Neural cell (in vitro differentiated cells): ENCODE results near the gene PDLIM3.

Experiments used
- EP300 ChIP-seq: fragments of 450-650 bp; conservative IDR thresholded peaks from 2 replicates; pipeline ENCODE4 v1.6.1; 2014; ENCODE audit warnings: antibody characterized with exemption, mild to moderate bottlenecking, moderate library complexity; ENCODE audit not compliant: poor library complexity, severe bottlenecking
- EZH2 ChIP-seq: fragments of 200-600, 300-800 bp; shearing (Covaris generic), sonication (generic); IDR thresholded peaks from 2 replicates; pipeline ENCODE4 v1.6.1; 2014; ENCODE audit warnings: antibody characterized with exemption, low read length, borderline replicate concordance, mild to moderate bottlenecking; ENCODE audit not compliant: insufficient read depth, poor library complexity, severe bottlenecking
- POLR2AphosphoS5 ChIP-seq: IDR thresholded peaks from 2 replicates; pipeline ENCODE4 v1.6.1; 2012
- TAF1 ChIP-seq: IDR thresholded peaks from 2 replicates; pipeline ENCODE4 v1.6.1; 2012; ENCODE audit warnings: low read depth
- TF ChIP-seq, protein P1 (sequence below): fragments of 450-650 bp; IDR thresholded peaks from 2 replicates; pipeline ENCODE4 v1.5.1; 2014; ENCODE audit warnings: antibody characterized with exemption, mild to moderate bottlenecking, moderate library complexity; ENCODE audit not compliant: poor library complexity, severe bottlenecking

DNA sequence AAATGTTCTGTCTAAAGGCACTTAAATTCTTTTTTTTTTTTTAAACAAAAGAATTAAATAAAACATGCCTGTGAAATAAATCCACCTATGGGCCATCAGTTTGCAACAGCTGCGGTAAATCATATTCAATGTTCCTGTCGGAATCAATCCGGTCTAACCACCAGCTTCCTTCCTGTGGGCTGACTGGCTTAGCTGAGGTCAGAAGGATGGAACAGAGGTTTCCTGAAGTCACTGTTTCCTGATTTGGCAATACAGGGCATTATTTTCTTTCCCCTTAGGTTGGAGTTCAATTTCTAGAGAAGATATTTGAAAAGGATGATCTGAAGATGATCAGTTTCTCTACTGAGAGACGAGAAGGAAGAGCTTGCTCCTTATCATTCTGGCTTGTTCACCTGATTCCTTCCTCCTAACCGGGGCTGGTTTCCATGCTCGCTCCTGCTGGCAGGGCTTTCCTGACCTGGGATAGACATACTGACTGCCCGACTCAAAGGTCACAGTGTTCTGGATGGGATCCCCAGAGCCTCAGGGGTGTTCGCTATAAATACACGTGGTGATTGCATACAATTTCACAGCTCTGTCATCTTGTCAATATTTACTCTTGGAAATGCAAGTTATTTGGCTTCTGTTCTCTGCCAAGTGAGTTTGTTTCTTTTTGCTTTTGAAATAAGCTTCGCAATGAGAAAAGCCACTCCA, 21.7 kb downstream of the PDLIM3 start:
- TF ChIP-seq EP300: no peak
- TF ChIP-seq POLR2AphosphoS5: no peak
- TF ChIP-seq, protein P1, sequence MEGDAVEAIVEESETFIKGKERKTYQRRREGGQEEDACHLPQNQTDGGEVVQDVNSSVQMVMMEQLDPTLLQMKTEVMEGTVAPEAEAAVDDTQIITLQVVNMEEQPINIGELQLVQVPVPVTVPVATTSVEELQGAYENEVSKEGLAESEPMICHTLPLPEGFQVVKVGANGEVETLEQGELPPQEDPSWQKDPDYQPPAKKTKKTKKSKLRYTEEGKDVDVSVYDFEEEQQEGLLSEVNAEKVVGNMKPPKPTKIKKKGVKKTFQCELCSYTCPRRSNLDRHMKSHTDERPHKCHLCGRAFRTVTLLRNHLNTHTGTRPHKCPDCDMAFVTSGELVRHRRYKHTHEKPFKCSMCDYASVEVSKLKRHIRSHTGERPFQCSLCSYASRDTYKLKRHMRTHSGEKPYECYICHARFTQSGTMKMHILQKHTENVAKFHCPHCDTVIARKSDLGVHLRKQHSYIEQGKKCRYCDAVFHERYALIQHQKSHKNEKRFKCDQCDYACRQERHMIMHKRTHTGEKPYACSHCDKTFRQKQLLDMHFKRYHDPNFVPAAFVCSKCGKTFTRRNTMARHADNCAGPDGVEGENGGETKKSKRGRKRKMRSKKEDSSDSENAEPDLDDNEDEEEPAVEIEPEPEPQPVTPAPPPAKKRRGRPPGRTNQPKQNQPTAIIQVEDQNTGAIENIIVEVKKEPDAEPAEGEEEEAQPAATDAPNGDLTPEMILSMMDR: no peak
- TF ChIP-seq TAF1: no peak
- TF ChIP-seq EZH2: no peak
